ENCODE measurements around the gene ZNF627.
"Not testable (repeated sequence)": the region's sequence is repeated elsewhere in the genome, so short reads cannot be mapped to it uniquely, and the experiment has no call there.

Gene ZNF627

GRCh38 chr19:11580116-11580515 lies 17.2 kb upstream of the ZNF627 start:
- ATAC-seq (replicated peaks; ENCODE audit: extremely low read depth, poor library complexity, severe bottlenecking) (no peak), DNase-seq (ENCODE audit: low spot score in 2 of 2) (no peak)
- Mint-ChIP-seq H3K4me3 (peak overlapping the region; percentile 80), H3K4me1 (peaks cover 13% of the 10 kb centered on the region), H3K36me3 (ENCODE audit: insufficient read depth) (peaks cover 4% of the 10 kb centered on the region), H3K27me3 (no peaks in the 10 kb centered on the region), H3K9me3 (no peaks in the 10 kb centered on the region), H3K27ac (ENCODE audit: low read depth) (no peak overlapping the region)

- ATAC-seq (replicated peaks; ENCODE audit: extremely low read depth, poor library complexity, severe bottlenecking): peak; percentile 57
These were observed 15.5 kb upstream of the ZNF627 start for GRCh38 chr19:11581740-11582139.

GRCh38 chr19:11586331-11586730 lies 11.0 kb upstream of the ZNF627 start:
- H3K27me3 Mint-ChIP-seq: no peaks in the 10 kb centered on the region
- H3K4me3 Mint-ChIP-seq: no peak overlapping the region
- no peaks in the 10 kb centered on the region for H3K9me3 Mint-ChIP-seq
- H3K27ac Mint-ChIP-seq (ENCODE audit: low read depth): no peak overlapping the region
- peaks cover 16% of the 10 kb centered on the region for H3K4me1 Mint-ChIP-seq
- DNase-seq (ENCODE audit: low spot score in 2 of 2) (no peak), ATAC-seq (replicated peaks; ENCODE audit: extremely low read depth, poor library complexity, severe bottlenecking) (no peak)
- no peaks in the 10 kb centered on the region for H3K36me3 Mint-ChIP-seq (ENCODE audit: insufficient read depth)

More at GRCh38 chr19:11581740-11582139, 15.5 kb upstream of the ZNF627 start:
- H3K4me1 Mint-ChIP-seq: peaks cover 13% of the 10 kb centered on the region
- H3K27me3 Mint-ChIP-seq: no peaks in the 10 kb centered on the region
- H3K4me3 Mint-ChIP-seq: peak overlapping the region; percentile 57
- H3K9me3 Mint-ChIP-seq: no peaks in the 10 kb centered on the region
- H3K27ac Mint-ChIP-seq (ENCODE audit: low read depth): peak overlapping the region; percentile 61
- no peak for DNase-seq (ENCODE audit: low spot score in 2 of 2)
- peaks cover 3% of the 10 kb centered on the region for H3K36me3 Mint-ChIP-seq (ENCODE audit: insufficient read depth)

GRCh38 chr19:11587302-11587974 lies 9.8 kb upstream of the ZNF627 start:
- Mint-ChIP-seq H3K27me3 (no peaks in the 10 kb centered on the region), H3K4me1 (peaks cover 10% of the 10 kb centered on the region), H3K4me3 (no peak overlapping the region), H3K36me3 (ENCODE audit: insufficient read depth) (no peaks in the 10 kb centered on the region), H3K9me3 (no peaks in the 10 kb centered on the region), H3K27ac (ENCODE audit: low read depth) (peak overlapping the region; percentile 10)
- DNase-seq (ENCODE audit: low spot score in 2 of 2) (peak; percentile 69 to 73), ATAC-seq (replicated peaks; ENCODE audit: extremely low read depth, poor library complexity, severe bottlenecking) (peak; percentile 67)

- DNase-seq (ENCODE audit: low spot score in 2 of 2) (no peak), ATAC-seq (replicated peaks; ENCODE audit: extremely low read depth, poor library complexity, severe bottlenecking) (no peak)
- no peak overlapping the region for H3K4me3 Mint-ChIP-seq
- no peaks in the 10 kb centered on the region for H3K27me3 Mint-ChIP-seq
- H3K9me3 Mint-ChIP-seq: no peaks in the 10 kb centered on the region
- H3K27ac Mint-ChIP-seq (ENCODE audit: low read depth): peak overlapping the region; percentile 10
- H3K36me3 Mint-ChIP-seq (ENCODE audit: insufficient read depth): no peaks in the 10 kb centered on the region
- peaks cover 10% of the 10 kb centered on the region for H3K4me1 Mint-ChIP-seq
These were observed 9.2 kb upstream of the ZNF627 start for GRCh38 chr19:11587975-11588631.

- H3K4me3 Mint-ChIP-seq: no peak overlapping the region
- H3K4me1 Mint-ChIP-seq: peaks cover 12% of the 10 kb centered on the region
- H3K27ac Mint-ChIP-seq (ENCODE audit: low read depth): no peak overlapping the region
- no peaks in the 10 kb centered on the region for H3K9me3 Mint-ChIP-seq
- H3K36me3 Mint-ChIP-seq (ENCODE audit: insufficient read depth): peaks cover 7% of the 10 kb centered on the region
- H3K27me3 Mint-ChIP-seq: no peaks in the 10 kb centered on the region
- DNase-seq (ENCODE audit: low spot score in 2 of 2) (no peak), ATAC-seq (replicated peaks; ENCODE audit: extremely low read depth, poor library complexity, severe bottlenecking) (no peak)
These were observed 3.2 kb upstream of the ZNF627 start for GRCh38 chr19:11594084-11594483.

- Mint-ChIP-seq H3K27ac (ENCODE audit: low read depth) (peak overlapping the region; percentile 90), H3K4me1 (peaks cover 12% of the 10 kb centered on the region)
These were observed 1.1 kb upstream of the ZNF627 start for GRCh38 chr19:11596156-11596555.

GRCh38 chr19:11598103-11598483 lies 810 bp downstream of the ZNF627 start:
- ATAC-seq (replicated peaks; ENCODE audit: extremely low read depth, poor library complexity, severe bottlenecking): no peak
- H3K27ac Mint-ChIP-seq (ENCODE audit: low read depth): peak overlapping the region; percentile 90

More at GRCh38 chr19:11596156-11596555, 1.1 kb upstream of the ZNF627 start:
- no peaks in the 10 kb centered on the region for H3K9me3 Mint-ChIP-seq
- DNase-seq (ENCODE audit: low spot score in 2 of 2) (no peak), ATAC-seq (replicated peaks; ENCODE audit: extremely low read depth, poor library complexity, severe bottlenecking) (no peak)
- peaks cover 9% of the 10 kb centered on the region for H3K36me3 Mint-ChIP-seq (ENCODE audit: insufficient read depth)
- H3K27me3 Mint-ChIP-seq: no peaks in the 10 kb centered on the region
- peak overlapping the region; percentile 94 for H3K4me3 Mint-ChIP-seq

GRCh38 chr19:11598746-11599145 lies 1.5 kb downstream of the ZNF627 start:
- Mint-ChIP-seq H3K4me3 (peak overlapping the region; percentile 94), H3K27me3 (no peaks in the 10 kb centered on the region), H3K27ac (ENCODE audit: low read depth) (peak overlapping the region; percentile 90), H3K36me3 (ENCODE audit: insufficient read depth) (peaks cover 11% of the 10 kb centered on the region), H3K4me1 (peaks cover 24% of the 10 kb centered on the region), H3K9me3 (no peaks in the 10 kb centered on the region)
- DNase-seq (ENCODE audit: low spot score in 2 of 2): no peak
- no peak for ATAC-seq (replicated peaks; ENCODE audit: extremely low read depth, poor library complexity, severe bottlenecking)

More at GRCh38 chr19:11598103-11598483, 810 bp downstream of the ZNF627 start:
- Mint-ChIP-seq H3K4me1 (peaks cover 24% of the 10 kb centered on the region), H3K36me3 (ENCODE audit: insufficient read depth) (peaks cover 9% of the 10 kb centered on the region), H3K4me3 (peak overlapping the region; percentile 94), H3K27me3 (no peaks in the 10 kb centered on the region), H3K9me3 (no peaks in the 10 kb centered on the region)
- no peak for DNase-seq (ENCODE audit: low spot score in 2 of 2)

GRCh38 chr19:11599704-11600103 lies 2.4 kb downstream of the ZNF627 start:
- not testable (repeated sequence) for H3K27me3 Mint-ChIP-seq; ATAC-seq (replicated peaks; ENCODE audit: extremely low read depth, poor library complexity, severe bottlenecking); H3K9me3 Mint-ChIP-seq; DNase-seq (ENCODE audit: low spot score in 2 of 2); H3K4me3 Mint-ChIP-seq
- H3K27ac Mint-ChIP-seq (ENCODE audit: low read depth): peak overlapping the region; percentile 69
- H3K4me1 Mint-ChIP-seq: peaks cover 24% of the 10 kb centered on the region
- peaks cover 12% of the 10 kb centered on the region for H3K36me3 Mint-ChIP-seq (ENCODE audit: insufficient read depth)

- H3K27me3 Mint-ChIP-seq: no peaks in the 10 kb centered on the region
- ATAC-seq (replicated peaks; ENCODE audit: extremely low read depth, poor library complexity, severe bottlenecking): no peak
- no peak overlapping the region for H3K4me3 Mint-ChIP-seq
- H3K27ac Mint-ChIP-seq (ENCODE audit: low read depth): no peak overlapping the region
- H3K36me3 Mint-ChIP-seq (ENCODE audit: insufficient read depth): peaks cover 6% of the 10 kb centered on the region
- H3K4me1 Mint-ChIP-seq: peaks cover 11% of the 10 kb centered on the region
- no peaks in the 10 kb centered on the region for H3K9me3 Mint-ChIP-seq
- DNase-seq (ENCODE audit: low spot score in 2 of 2): no peak
These were observed 9.2 kb downstream of the ZNF627 start for GRCh38 chr19:11606484-11606883.

- no peaks in the 10 kb centered on the region for H3K27me3 Mint-ChIP-seq
- ATAC-seq (replicated peaks; ENCODE audit: extremely low read depth, poor library complexity, severe bottlenecking) (no peak), DNase-seq (ENCODE audit: low spot score in 2 of 2) (no peak)
- H3K36me3 Mint-ChIP-seq (ENCODE audit: insufficient read depth): peaks cover 23% of the 10 kb centered on the region
- no peak overlapping the region for H3K4me3 Mint-ChIP-seq
- H3K4me1 Mint-ChIP-seq: peaks cover 5% of the 10 kb centered on the region
- peaks cover under 1% of the 10 kb centered on the region for H3K9me3 Mint-ChIP-seq
- no peak overlapping the region for H3K27ac Mint-ChIP-seq (ENCODE audit: low read depth)
These were observed 14.4 kb downstream of the ZNF627 start for GRCh38 chr19:11611730-11612129.
